ENCODE results near the gene VAMP5. TPM values are rescaled to one million over a fixed set of nuclear protein-coding genes. Genes with fewer than 3 reads are reported as not detected.
A peak's percentile ranks its signal among the peaks of the same experiment; 100 is the strongest.
"Not testable (repeated sequence)": the region's sequence is repeated elsewhere in the genome, so short reads cannot be mapped to it uniquely, and the experiment has no call there.

The VAMP5 gene
- total RNA-seq, 8 experiments from 2014 or later = 0.27 to 50.2 (median 4.1) TPM; not detected in 1

DNA sequence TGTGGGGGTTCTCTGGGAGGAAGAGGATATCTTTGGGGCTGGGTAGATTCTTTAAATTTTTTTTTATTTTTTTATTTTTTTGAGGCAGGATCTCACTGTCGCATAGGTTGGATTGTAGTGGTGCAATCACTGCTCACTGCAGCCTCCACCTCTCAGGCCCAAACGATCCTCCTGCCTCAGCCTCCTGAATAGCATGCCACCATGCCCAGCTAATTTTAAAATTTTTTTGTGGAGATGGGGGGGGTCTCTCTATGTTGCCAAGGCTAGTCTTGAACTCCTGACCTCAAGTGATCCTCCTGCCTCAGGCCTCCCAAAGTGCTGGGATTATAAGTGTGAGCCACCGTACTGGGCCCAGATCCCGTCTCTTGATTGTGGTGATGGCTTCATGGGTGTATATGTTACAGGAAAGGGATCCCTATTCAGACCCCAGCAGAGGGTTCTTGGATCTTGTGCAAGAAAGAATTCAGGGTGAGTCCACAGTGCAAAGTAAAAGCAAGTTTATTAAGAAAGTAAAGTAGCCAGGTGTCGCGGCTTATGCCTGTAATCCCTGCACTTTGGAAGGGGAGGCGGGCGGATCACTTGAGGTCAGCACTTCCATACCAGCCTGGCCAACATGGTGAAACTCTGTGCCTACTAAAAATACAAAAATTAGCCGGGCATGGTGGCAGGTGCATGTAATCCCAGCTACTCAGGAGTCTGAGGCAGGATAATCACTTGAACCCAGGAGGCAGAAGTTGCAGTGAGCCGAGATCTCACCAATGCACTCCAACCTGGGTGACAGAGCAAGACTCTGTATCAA lies 29.7 kb downstream of the VAMP5 start:
- WGBS, 10 experiments = 80 to 100% (median 98%) methylated on average over 1 to 9 of the region's 10 CpGs; no CpG with 5 or more reads in 2 of the 10 experiments
- H3K4me3 ChIP-seq = no peak overlapping the region
- in situ Hi-C loops (cut with MboI; ENCODE audit: low pct_unique_long_range_greater_than_20kb in 2 of 9, low sequenced_read_pairs in 9 of 9, unreplicated experiment in 9 of 9) = no loop called here
- ATAC-seq (replicated peaks in 6 of 8) = no peak
- H3K4me1 ChIP-seq (replicated peaks in 1 of 2) = peaks cover 15 to 24% of the 10 kb centered on the region in 2 donors
- no peak overlapping the region for H3K27ac ChIP-seq

DNA sequence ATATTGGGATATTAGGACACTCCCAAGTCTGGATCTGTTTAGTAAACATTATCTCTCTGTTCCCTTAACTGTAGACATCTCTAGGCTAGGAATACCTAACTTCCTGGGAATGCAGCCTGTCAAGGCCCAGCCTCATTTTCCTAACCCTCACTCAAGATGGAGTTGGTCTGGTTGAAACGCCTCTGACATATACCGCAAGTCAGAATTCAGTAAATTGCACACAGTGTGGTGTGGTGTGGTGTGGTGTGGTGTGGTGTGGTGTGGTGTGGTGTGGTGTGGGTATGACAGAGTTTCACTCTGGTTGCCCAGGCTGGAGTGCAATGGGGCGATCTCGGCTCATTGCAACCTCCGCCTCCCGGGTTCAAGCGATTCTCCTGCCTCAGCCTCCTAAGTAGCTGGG lies 30.5 kb downstream of the VAMP5 start:
- 90 to 100% (median 97%) methylated on average over 2 to 5 of the region's 7 CpGs; no CpG with 5 or more reads in 6 of the 10 experiments for WGBS, 10 experiments
- H3K27ac ChIP-seq; in situ Hi-C loops (cut with MboI; ENCODE audit: low pct_unique_long_range_greater_than_20kb in 2 of 9, low sequenced_read_pairs in 9 of 9, unreplicated experiment in 9 of 9); H3K4me3 ChIP-seq; ATAC-seq (replicated peaks in 6 of 8): not testable (repeated sequence)
- H3K4me1 ChIP-seq (replicated peaks in 1 of 2) = peaks cover 15 to 24% of the 10 kb centered on the region in 2 donors

DNA sequence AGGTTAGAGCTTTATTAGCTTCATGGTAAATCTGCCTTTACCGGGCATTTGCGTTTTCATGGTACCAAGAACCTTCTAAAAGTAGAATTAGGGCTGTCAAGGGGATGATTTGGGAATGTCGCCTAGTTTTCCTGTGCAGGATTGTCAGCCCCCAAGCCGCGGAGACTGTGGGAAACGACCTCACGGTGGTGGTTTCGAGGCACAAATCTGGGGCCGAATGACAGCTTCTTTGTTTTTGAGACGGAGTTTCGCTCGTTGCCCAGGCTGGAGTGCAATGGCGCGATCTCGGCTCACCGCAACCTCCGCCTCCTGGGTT lies 31.1 kb downstream of the VAMP5 start:
- in situ Hi-C loops (cut with MboI; ENCODE audit: low pct_unique_long_range_greater_than_20kb in 2 of 9, low sequenced_read_pairs in 9 of 9, unreplicated experiment in 9 of 9) = no loop called here
- peak overlapping the region in 4 of 5 donors; percentile 75 to 100 (median 92) for H3K4me3 ChIP-seq
- peaks cover 15 to 23% of the 10 kb centered on the region in 2 donors for H3K4me1 ChIP-seq (replicated peaks in 1 of 2)
- no peak for ATAC-seq (replicated peaks in 6 of 8)
- peak overlapping the region in 1 of 2 donors; percentile 80 for H3K27ac ChIP-seq
- 88 to 100% (median 100%) methylated on average over 1 to 5 of the region's 17 CpGs; no CpG with 5 or more reads in 5 of the 10 experiments for WGBS, 10 experiments

GRCh38 chr2:85617723-85618122 lies 33.5 kb downstream of the VAMP5 start:
- H3K4me1 ChIP-seq (replicated peaks in 1 of 2) = peaks cover 9 to 14% of the 10 kb centered on the region in 2 donors
- H3K4me3 ChIP-seq; ATAC-seq (replicated peaks in 6 of 8); H3K27ac ChIP-seq; in situ Hi-C loops (cut with MboI; ENCODE audit: low pct_unique_long_range_greater_than_20kb in 2 of 9, low sequenced_read_pairs in 9 of 9, unreplicated experiment in 9 of 9): not testable (repeated sequence)
- WGBS, 10 experiments = 87 to 100% (median 98%) methylated on average over 1 to 4 of the region's 5 CpGs

GRCh38 chr2:85619617-85620016 lies 35.4 kb downstream of the VAMP5 start:
- no peak overlapping the region for H3K27ac ChIP-seq
- H3K4me1 ChIP-seq (replicated peaks in 1 of 2) = peaks cover 9 to 13% of the 10 kb centered on the region in 2 donors
- 0 to 100% (median 98%) methylated on average over 1 to 5 of the region's 6 CpGs; no CpG with 5 or more reads in 2 of the 10 experiments for WGBS, 10 experiments
- no peak overlapping the region for H3K4me3 ChIP-seq
- peak in 2 of 8 experiments; percentile 3 to 7 for ATAC-seq (replicated peaks in 6 of 8)
- in situ Hi-C loops (cut with MboI; ENCODE audit: low pct_unique_long_range_greater_than_20kb in 2 of 9, low sequenced_read_pairs in 9 of 9, unreplicated experiment in 9 of 9) = no loop called here

DNA sequence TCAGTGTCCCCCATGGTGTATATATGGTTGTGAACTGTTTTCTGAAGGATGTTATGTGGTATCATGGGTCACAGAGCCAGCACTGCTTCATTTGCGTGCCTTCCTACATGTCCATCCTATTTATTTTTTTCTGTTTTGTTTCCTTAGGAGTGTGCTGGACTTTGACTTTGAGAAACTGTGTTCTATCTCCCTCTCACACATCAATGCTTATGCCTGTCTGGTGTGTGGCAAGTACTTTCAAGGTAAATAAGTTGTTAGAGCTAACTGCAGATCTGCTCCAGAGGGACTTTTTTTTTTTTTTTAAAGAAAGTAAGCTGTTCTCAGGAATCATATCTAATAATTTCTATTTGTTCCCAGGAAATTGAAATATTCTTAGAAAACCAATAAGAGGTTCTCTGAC lies 37.1 kb downstream of the VAMP5 start:
- in situ Hi-C loops (cut with MboI; ENCODE audit: low pct_unique_long_range_greater_than_20kb in 2 of 9, low sequenced_read_pairs in 9 of 9, unreplicated experiment in 9 of 9) = no loop called here
- WGBS, 10 experiments = 83 to 100% (median 100%) methylated on average over 1 of the region's 1 CpG; no CpG with 5 or more reads in 4 of the 10 experiments
- peaks cover 8 to 9% of the 10 kb centered on the region in 2 donors for H3K4me1 ChIP-seq (replicated peaks in 1 of 2)
- ATAC-seq (replicated peaks in 6 of 8) = no peak
- no peak overlapping the region for H3K27ac ChIP-seq
- H3K4me3 ChIP-seq = no peak overlapping the region

DNA sequence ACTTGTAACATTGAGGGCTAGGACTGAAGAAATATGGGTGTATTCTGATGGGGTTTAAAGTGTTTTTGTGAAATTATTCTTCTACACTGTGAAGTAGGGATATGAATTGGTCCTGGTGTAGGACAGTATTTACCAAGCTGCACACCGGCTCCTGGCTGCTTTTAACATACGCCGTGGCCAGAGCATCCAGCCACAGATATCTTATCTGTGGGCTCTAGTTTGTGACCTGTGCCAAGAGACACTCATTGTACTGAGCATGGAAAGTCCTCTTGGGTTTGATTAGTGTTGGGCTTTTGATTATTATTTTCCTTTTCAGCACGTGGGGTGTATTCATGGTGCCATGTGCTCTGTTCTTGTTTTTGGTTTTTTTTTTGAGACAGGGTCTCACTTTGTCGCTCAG lies 39.8 kb downstream of the VAMP5 start:
- H3K27ac ChIP-seq = no peak overlapping the region
- in situ Hi-C loops (cut with MboI; ENCODE audit: low pct_unique_long_range_greater_than_20kb in 2 of 9, low sequenced_read_pairs in 9 of 9, unreplicated experiment in 9 of 9) = no loop called here
- 80 to 100% (median 100%) methylated on average over 1 to 3 of the region's 5 CpGs; no CpG with 5 or more reads in 2 of the 10 experiments for WGBS, 10 experiments
- H3K4me3 ChIP-seq = no peak overlapping the region
- no peak for ATAC-seq (replicated peaks in 6 of 8)
- no peaks in the 10 kb centered on the region for H3K4me1 ChIP-seq (replicated peaks in 1 of 2)

- WGBS, 10 experiments = 83 to 100% (median 100%) methylated on average over 1 to 2 of the region's 2 CpGs; no CpG with 5 or more reads in 2 of the 10 experiments
- Histone ChIP-seq H3K4me1 (replicated peaks in 1 of 2) (no peaks in the 10 kb centered on the region), H3K4me3 (no peak overlapping the region), H3K27ac (no peak overlapping the region)
- no peak for ATAC-seq (replicated peaks in 6 of 8)
- in situ Hi-C loops (cut with MboI; ENCODE audit: low pct_unique_long_range_greater_than_20kb in 2 of 9, low sequenced_read_pairs in 9 of 9, unreplicated experiment in 9 of 9) = loop anchor here in 1 of 9 experiments (25.0 kb wide), 1 partner anchor 184 kb away; no protein-coding TSS in a partner anchor
Observed at GRCh38 chr2:85628658-85629057, 44.4 kb downstream of the VAMP5 start.

- in situ Hi-C loops (cut with MboI; ENCODE audit: low pct_unique_long_range_greater_than_20kb in 2 of 9, low sequenced_read_pairs in 9 of 9, unreplicated experiment in 9 of 9) = loop anchor here in 1 of 9 experiments (25.0 kb wide), 1 partner anchor 181 kb away; no protein-coding TSS in a partner anchor
- no peak for ATAC-seq (replicated peaks in 6 of 8)
- 66 to 100% (median 100%) methylated on average over 1 to 2 of the region's 3 CpGs; no CpG with 5 or more reads in 4 of the 10 experiments for WGBS, 10 experiments
Observed at GRCh38 chr2:85631316-85631715, 47.1 kb downstream of the VAMP5 start.

GRCh38 chr2:85635011-85635410 lies 50.8 kb downstream of the VAMP5 start:
- Histone ChIP-seq H3K27ac (no peak overlapping the region), H3K4me3 (no peak overlapping the region), H3K4me1 (replicated peaks in 1 of 2) (no peaks in the 10 kb centered on the region)
- WGBS, 10 experiments = 83 to 100% (median 100%) methylated on average over 1 to 8 of the region's 8 CpGs; no CpG with 5 or more reads in 1 of the 10 experiments
- in situ Hi-C loops (cut with MboI; ENCODE audit: low pct_unique_long_range_greater_than_20kb in 2 of 9, low sequenced_read_pairs in 9 of 9, unreplicated experiment in 9 of 9) = loop anchor here in 1 of 9 experiments (25.0 kb wide), 1 partner anchor 177 kb away; no protein-coding TSS in a partner anchor
- ATAC-seq (replicated peaks in 6 of 8) = no peak

More at GRCh38 chr2:85631316-85631715, 47.1 kb downstream of the VAMP5 start:
- no peak overlapping the region for H3K27ac ChIP-seq
- no peaks in the 10 kb centered on the region for H3K4me1 ChIP-seq (replicated peaks in 1 of 2)
- H3K4me3 ChIP-seq = no peak overlapping the region

- in situ Hi-C loops (cut with MboI; ENCODE audit: low pct_unique_long_range_greater_than_20kb in 2 of 9, low sequenced_read_pairs in 9 of 9, unreplicated experiment in 9 of 9) = loop anchor here in 1 of 9 experiments (25.0 kb wide), 1 partner anchor 177 kb away; no protein-coding TSS in a partner anchor
- Histone ChIP-seq H3K27ac (no peak overlapping the region), H3K4me3 (no peak overlapping the region), H3K4me1 (replicated peaks in 1 of 2) (no peaks in the 10 kb centered on the region)
- 21 to 100% (median 88%) methylated on average over 2 to 4 of the region's 4 CpGs; no CpG with 5 or more reads in 4 of the 10 experiments for WGBS, 10 experiments
- ATAC-seq (replicated peaks in 6 of 8) = no peak
Observed at GRCh38 chr2:85635636-85636035, 51.4 kb downstream of the VAMP5 start.

DNA sequence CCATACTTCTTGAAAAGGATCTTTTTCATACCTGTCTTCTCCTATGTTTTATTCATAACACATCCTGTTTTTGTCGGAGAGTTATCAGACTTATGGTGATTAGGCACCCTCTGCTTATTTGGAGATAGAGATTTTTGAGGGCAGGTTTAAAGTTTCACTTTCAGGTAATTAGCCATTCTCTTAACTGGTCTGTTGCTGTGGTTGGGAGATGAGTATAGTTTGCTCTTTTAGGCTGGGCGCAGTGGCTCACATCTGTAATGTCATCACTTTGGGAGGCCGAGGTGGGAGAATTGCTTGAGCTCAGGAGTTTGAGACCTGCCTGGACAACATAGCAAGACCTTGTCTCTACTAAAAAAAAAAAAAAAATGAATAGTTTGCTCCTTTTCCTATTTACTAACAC lies 58.5 kb downstream of the VAMP5 start:
- 94 to 100% (median 100%) methylated on average over 1 to 3 of the region's 3 CpGs; no CpG with 5 or more reads in 2 of the 10 experiments for WGBS, 10 experiments
- Histone ChIP-seq H3K27ac (no peak overlapping the region), H3K4me3 (no peak overlapping the region), H3K4me1 (replicated peaks in 1 of 2) (no peaks in the 10 kb centered on the region)
- ATAC-seq (replicated peaks in 6 of 8) = no peak
- in situ Hi-C loops (cut with MboI; ENCODE audit: low pct_unique_long_range_greater_than_20kb in 2 of 9, low sequenced_read_pairs in 9 of 9, unreplicated experiment in 9 of 9) = loop anchor here in 1 of 9 experiments (25.0 kb wide), 1 partner anchor 170 kb away; no protein-coding TSS in a partner anchor

All from motor neuron (in vitro differentiated cells).